SK-N-SH (cell line): ENCODE measurements around the gene NUDT14. TPM values are rescaled to one million over a fixed set of nuclear protein-coding genes. Genes with fewer than 3 reads are reported as not detected.

Source experiments
- CTCF ChIA-PET: fragments of 300-600, 350-600 bp; formaldehyde crosslinking; extraction: SDS; loops from one replicate; lab custom pipeline; 2021; lab: Yijun Ruan, JAX
- POLR2A ChIA-PET: fragments of 350-600 bp; sonication (Branson Sonifier 250); formaldehyde crosslinking; extraction: SDS; loops from one replicate; lab custom pipeline; 2020; ENCODE audit warnings: antibody characterized with exemption, inconsistent platforms; lab: Yijun Ruan, JAX
- DNase-seq: peaks from one replicate; pipeline ENCODE4 v3.0.0; 2012
- H2AFZ ChIP-seq: fragments of 200-600 bp; sonication (generic); 2 replicates; pipeline ENCODE4 v1.8.1; 2016; ENCODE audit warnings: antibody characterized with exemption, mild to moderate bottlenecking, low read depth
- H3F3A ChIP-seq: fragments of 200-600 bp; sonication (generic); replicated peaks from 2 replicates; pipeline ENCODE3; 2016; ENCODE audit warnings: antibody characterized with exemption, mild to moderate bottlenecking; ENCODE audit not compliant: insufficient read depth
- H3K27ac ChIP-seq, 2 experiments: fragments of 200-500 bp in 1 of 2; fragments of 200-600 bp in 1 of 2; sonication (Bioruptor generic) in 1 of 2; sonication (generic), shearing (Covaris generic) in 1 of 2; 2 replicates each; pipeline versions ENCODE4 v1.5.1 to v1.6.1; 2014 to 2016; ENCODE audit warnings: low read depth in 2 of 2, inconsistent platforms in 1 of 2, low read length in 1 of 2, mild to moderate bottlenecking in 1 of 2, mixed read lengths in 1 of 2
- H3K27me3 ChIP-seq: fragments of 200-600 bp; sonication (generic), shearing (Covaris generic); 2 replicates; pipeline ENCODE4 v1.6.1; 2016; ENCODE audit warnings: mixed run types; ENCODE audit not compliant: insufficient read depth
- H3K36me3 ChIP-seq, 2 experiments: fragments of 200-500 bp in 1 of 2; fragments of 200-600 bp in 1 of 2; sonication (Bioruptor generic) in 1 of 2; sonication (generic) in 1 of 2; replicated peaks in 1 of 2; 2 replicates each; pipeline versions ENCODE3 to v1.5.1; 2014 to 2016; ENCODE audit warnings: low read length in 1 of 2, mild to moderate bottlenecking in 1 of 2; ENCODE audit not compliant: insufficient read depth in 2 of 2, control insufficient read depth in 1 of 2
- H3K4me1 ChIP-seq, 2 experiments: fragments of 200-500 bp in 1 of 2; fragments of 200-600 bp in 1 of 2; sonication (Bioruptor generic) in 1 of 2; sonication (generic), shearing (Covaris generic) in 1 of 2; 2 replicates each; pipeline versions ENCODE4 v1.5.1 to v1.6.1; 2014 to 2016; ENCODE audit warnings: low read depth in 1 of 2, low read length in 1 of 2, mixed run types in 1 of 2; ENCODE audit not compliant: insufficient read depth in 2 of 2, control insufficient read depth in 1 of 2
- H3K4me2 ChIP-seq: fragments of 200-600 bp; sonication (generic), shearing (Covaris generic); 2 replicates; pipeline ENCODE4 v1.6.1; 2017; ENCODE audit warnings: mixed run types
- H3K4me3 ChIP-seq, 2 experiments: fragments of 200-500 bp in 1 of 2; fragments of 200-600 bp in 1 of 2; sonication (Bioruptor generic) in 1 of 2; sonication (generic), shearing (Covaris generic) in 1 of 2; 2 replicates each; pipeline versions ENCODE4 v1.5.1 to v1.8.1; 2014 to 2016; ENCODE audit warnings: low read depth in 2 of 2, inconsistent platforms in 1 of 2, low read length in 1 of 2, mild to moderate bottlenecking in 1 of 2, mixed read lengths in 1 of 2, moderate library complexity in 1 of 2
- H3K79me2 ChIP-seq: fragments of 200-600 bp; sonication (generic); 2 replicates; pipeline ENCODE4 v1.8.1; 2017; ENCODE audit warnings: mild to moderate bottlenecking; ENCODE audit not compliant: insufficient read depth
- H3K9ac ChIP-seq: fragments of 200-600 bp; sonication (generic); 2 replicates; pipeline ENCODE4 v1.6.1; 2017; ENCODE audit warnings: mixed run types
- H3K9me2 ChIP-seq: fragments of 200-600 bp; sonication (generic); 2 replicates; pipeline ENCODE4 v1.6.1; 2017; ENCODE audit warnings: mixed run types
- H3K9me3 ChIP-seq: fragments of 200-600 bp; sonication (generic); 2 replicates; pipeline ENCODE4 v1.6.1; 2017; ENCODE audit warnings: mixed run types, mild to moderate bottlenecking, moderate library complexity
- H4K20me1 ChIP-seq: fragments of 200-600 bp; sonication (generic); 2 replicates; pipeline ENCODE4 v1.6.1; 2017; ENCODE audit warnings: mild to moderate bottlenecking, mixed run types; ENCODE audit not compliant: insufficient read depth
- CTCF ChIP-seq: fragments of 200-600 bp; sonication (generic); IDR thresholded peaks from 2 replicates; pipeline ENCODE4 v1.6.1; 2017; ENCODE audit warnings: antibody characterized with exemption, mild to moderate bottlenecking, moderate library complexity
- ELF1 ChIP-seq: IDR thresholded peaks from 2 replicates; pipeline ENCODE4 v1.4.0; 2012
- EP300 ChIP-seq, 2 experiments: IDR thresholded peaks; 2 replicates each; pipeline versions ENCODE4 v1.4.0 to v1.6.1; 2012; ENCODE audit warnings: borderline replicate concordance in 1 of 2, low read depth in 1 of 2, low read length in 1 of 2
- EZH2phosphoT487 ChIP-seq: fragments of 200-600 bp; sonication (generic); IDR thresholded peaks from 2 replicates; pipeline ENCODE4 v1.6.1; 2017; ENCODE audit warnings: low read depth, mixed run types, mild to moderate bottlenecking, antibody characterized with exemption, moderate library complexity, borderline replicate concordance
- FOXM1 ChIP-seq: IDR thresholded peaks from 2 replicates; pipeline ENCODE4 v1.4.0; 2012; ENCODE audit warnings: low read depth, mild to moderate bottlenecking
- GATA2 ChIP-seq: sonication (generic); formaldehyde crosslinking; IDR thresholded peaks from 2 replicates; pipeline ENCODE4 v1.5.0; 2020; ENCODE audit warnings: mild to moderate bottlenecking, missing genetic modification reagents
- MAX ChIP-seq: IDR thresholded peaks from 2 replicates; pipeline ENCODE4 v1.4.0; 2012; ENCODE audit warnings: low read depth
- MXI1 ChIP-seq: IDR thresholded peaks from 2 replicates; pipeline ENCODE4 v1.6.1; 2012; ENCODE audit warnings: mild to moderate bottlenecking, low read depth, low read length, improper control_type of control experiment
- NFIC ChIP-seq: IDR thresholded peaks from 2 replicates; pipeline ENCODE4 v1.4.0; 2012; ENCODE audit warnings: borderline replicate concordance
- NRF1 ChIP-seq: IDR thresholded peaks from 2 replicates; pipeline ENCODE4 v1.6.1; 2012; ENCODE audit warnings: low read depth, mild to moderate bottlenecking, low read length
- PBX3 ChIP-seq: IDR thresholded peaks from 2 replicates; pipeline ENCODE4; 2012
- POLR2AphosphoS5 ChIP-seq: IDR thresholded peaks from 2 replicates; pipeline ENCODE4 v1.6.1; 2012; ENCODE audit warnings: low read depth, low read length
- RCOR1 ChIP-seq: fragments of 150-350 bp; IDR thresholded peaks from 2 replicates; pipeline ENCODE4 v1.6.1; 2017; ENCODE audit warnings: antibody characterized with exemption, low read length
- RFX5 ChIP-seq: IDR thresholded peaks from 2 replicates; pipeline ENCODE4 v1.6.1; 2012; ENCODE audit warnings: mild to moderate bottlenecking, improper control_type of control experiment, low read length
- RXRA ChIP-seq: IDR thresholded peaks from 2 replicates; pipeline ENCODE4 v1.4.0; 2012; ENCODE audit warnings: low read depth, mild to moderate bottlenecking, borderline replicate concordance
- SIN3A ChIP-seq: IDR thresholded peaks from 2 replicates; pipeline ENCODE4 v1.6.1; 2012; ENCODE audit warnings: low read depth, mild to moderate bottlenecking, low read length, moderate library complexity, borderline replicate concordance
- ZBTB33 ChIP-seq: IDR thresholded peaks from 2 replicates; pipeline ENCODE4 v1.4.0; 2012; ENCODE audit warnings: low read depth, borderline replicate concordance
- WGBS: methylation state at CpG from one replicate; pipeline ENCODE4 v1.1.6; 2017; ENCODE audit warnings: low lambda C conversion rate; 5-methylcytosine and 5-hydroxymethylcytosine counted together
- polyA plus RNA-seq, 3 experiments: library from polyadenylated mRNA; depleted of rRNA; stranded (reverse); fragments of >200 nt; gene quantifications; 2 replicates each; pipeline ENCODE4 v1.2.3, GENCODE V29; 2012

The NUDT14 gene
- polyA plus RNA-seq, 1 of the 3 experiments (the other 2 are of a cell fraction) = 18.4 TPM

GRCh38 chr14:105162669-105162979, 18.5 kb downstream of the NUDT14 start:
- no peak overlapping the region for H3K4me3 ChIP-seq
- no peaks in the 10 kb centered on the region for H3K9me3 ChIP-seq
- no CpG with 5 or more reads among the region's 2 CpGs for WGBS
- POLR2A ChIA-PET = no interaction called here
- no peaks in the 10 kb centered on the region for H3F3A ChIP-seq
- H3K27ac ChIP-seq = no peak overlapping the region
- no peaks in the 10 kb centered on the region for H3K9me2 ChIP-seq
- H2AFZ ChIP-seq = no peak overlapping the region
- CTCF ChIA-PET = no interaction called here
- no peak for DNase-seq
- H3K79me2 ChIP-seq = no peaks in the 10 kb centered on the region
- H3K27me3 ChIP-seq = no peaks in the 10 kb centered on the region
- TF ChIP-seq EP300 (IDR thresholded peaks at IDR 0.05; ENCODE audit: borderline replicate concordance in 1 of 2, low read depth in 1 of 2, low read length in 1 of 2) (no peak), PBX3 (no peak), MAX (no peak), ELF1 (no peak), EZH2phosphoT487 (no peak), RXRA (no peak), GATA2 (CRISPR knock-in tag) (no peak), FOXM1 (no peak), MXI1 (no peak), RCOR1 (no peak), RFX5 (no peak), NFIC (no peak), POLR2AphosphoS5 (no peak), SIN3A (no peak), NRF1 (no peak), CTCF (no peak), ZBTB33 (no peak)
- TF ChIP-seq, all 33 proteins: peak for 0
- Histone ChIP-seq H4K20me1 (0 out of 2 replicates have a peak, but pooled peaks cover 3% of the 10 kb centered on the region), H3K4me2 (no peak overlapping the region), H3K36me3 (no peaks in the 10 kb centered on the region), H3K9ac (no peak overlapping the region), H3K4me1 (peaks cover 0 to 5% of the 10 kb centered on the region in 2 experiments; a peak in 1 of 4 replicates)
